GM18517 (cell line): ENCODE measurements around the gene ARL13B.
"Not testable (repeated sequence)": the region's sequence is repeated elsewhere in the genome, so short reads cannot be mapped to it uniquely, and the experiment has no call there.

ENCODE experiments used
- ATAC-seq: cut with Tn5 transposase; IDR thresholded peaks from one replicate; pipeline ENCODE4 v1.9.1; 2021; ENCODE audit warnings: mild to moderate bottlenecking, moderate library complexity; ENCODE audit not compliant: unreplicated experiment

Gene ARL13B

DNA sequence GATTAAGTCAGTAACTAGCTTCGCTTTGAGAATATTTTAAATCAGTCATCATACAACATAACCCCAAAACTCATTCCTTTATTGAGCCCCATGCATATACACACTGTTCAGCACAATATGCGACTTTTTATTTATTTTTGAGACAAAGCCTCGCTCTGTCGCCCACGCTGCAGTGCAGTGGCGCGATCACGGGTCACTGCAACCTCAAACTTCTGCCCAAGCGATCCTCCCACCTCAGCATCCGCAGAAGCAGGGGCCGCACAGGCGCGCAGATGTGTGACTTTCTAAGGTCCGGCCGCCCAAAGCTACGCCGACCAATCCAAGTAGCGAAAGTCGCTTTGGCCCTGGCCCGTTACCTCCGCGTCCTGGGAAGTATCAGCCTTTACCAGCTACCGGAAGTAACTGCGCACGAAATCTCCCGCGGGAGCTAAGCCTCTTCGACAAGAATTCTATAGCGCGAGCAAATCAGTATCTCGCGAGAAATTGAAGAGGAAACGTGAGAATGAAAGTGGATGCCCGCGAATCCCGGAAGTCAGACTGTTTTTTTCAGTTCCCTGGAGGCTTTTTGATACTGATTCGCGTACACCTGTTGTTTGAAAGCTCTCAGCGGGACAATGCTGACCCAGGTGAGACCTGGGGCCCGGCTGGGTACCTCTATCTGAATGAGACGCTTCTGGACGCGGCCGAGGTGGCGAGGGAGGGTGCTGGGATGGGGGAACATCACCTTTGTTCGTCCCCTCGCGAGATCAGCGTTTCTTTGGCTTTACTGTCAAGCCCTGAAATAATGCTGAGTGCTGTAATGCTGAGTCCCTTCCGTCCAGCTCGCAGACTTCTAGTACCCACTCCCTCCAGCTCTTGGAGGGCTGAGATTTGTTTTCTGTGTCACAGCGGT lies 82.8 kb downstream of the ARL13B start, which contains the start of the genes DHFR2 and NSUN3:
DHFR2 (minus strand) TSS at position 404 of the 892 bp plus-strand sequence. CDS start 1,405 bp downstream, outside the sequence.
NSUN3 (plus strand) TSS at position 549 of the 892 bp plus-strand sequence; CDS start at position 615, 66 bp downstream.
- peak; percentile 94 for ATAC-seq

DNA sequence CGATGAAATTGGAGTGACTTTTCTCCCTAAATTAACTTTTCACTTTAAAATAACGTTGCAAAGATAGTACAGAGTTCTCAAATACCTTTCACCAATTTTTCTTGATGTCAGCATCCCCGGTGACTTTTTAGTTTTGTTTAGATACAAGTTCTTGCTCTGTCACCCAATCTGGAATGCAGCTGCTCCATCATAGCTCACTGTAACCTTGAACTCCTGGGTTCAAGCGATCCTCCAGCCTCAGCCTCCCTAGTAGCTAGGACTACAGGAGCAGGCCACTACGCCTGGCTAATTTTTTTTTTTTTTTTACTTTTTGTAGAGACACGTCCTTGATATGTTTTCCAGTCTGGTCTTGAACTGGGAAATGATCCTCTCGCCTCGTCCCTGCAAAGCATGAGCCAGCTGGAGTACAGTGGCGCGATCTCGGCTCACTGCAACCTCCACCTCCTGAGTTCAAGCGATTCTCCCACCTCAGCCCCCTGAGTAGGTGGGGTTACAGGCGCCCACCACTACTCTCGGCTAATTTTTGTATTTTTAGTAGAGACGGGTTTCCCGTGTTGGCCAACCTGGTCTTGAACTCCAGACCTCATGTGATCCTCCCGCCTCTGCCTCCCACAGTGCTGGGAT lies 83.7 kb downstream of the ARL13B start:
- no peak for ATAC-seq

DNA sequence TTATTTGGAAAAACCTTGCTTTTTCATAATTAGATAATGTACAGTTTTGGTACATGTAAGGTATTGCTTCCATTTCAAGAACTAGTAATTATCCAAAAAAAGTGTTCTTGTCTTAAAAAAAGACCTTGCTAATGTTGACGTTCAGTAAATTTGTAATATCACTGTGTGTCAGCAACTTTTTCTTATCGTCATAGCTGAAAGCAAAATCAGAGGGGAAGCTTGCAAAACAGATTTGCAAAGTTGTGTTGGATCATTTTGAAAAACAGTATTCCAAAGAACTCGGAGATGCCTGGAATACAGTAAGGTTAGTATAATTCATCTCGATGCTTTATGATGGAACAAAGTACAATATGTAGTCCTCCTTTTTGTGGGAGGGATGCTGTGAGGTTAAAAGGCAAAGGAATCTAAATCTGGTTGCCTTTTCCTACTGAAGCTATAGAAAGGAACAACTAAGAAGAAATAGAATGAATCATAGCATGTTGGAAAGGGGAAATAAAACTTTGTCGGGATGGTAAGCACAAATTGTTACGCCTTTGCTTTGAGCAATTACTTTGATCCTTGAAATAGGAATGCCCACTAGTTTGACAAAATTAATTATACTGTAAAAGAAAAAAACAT lies 84.4 kb downstream of the ARL13B start:
- ATAC-seq, result no peak

DNA sequence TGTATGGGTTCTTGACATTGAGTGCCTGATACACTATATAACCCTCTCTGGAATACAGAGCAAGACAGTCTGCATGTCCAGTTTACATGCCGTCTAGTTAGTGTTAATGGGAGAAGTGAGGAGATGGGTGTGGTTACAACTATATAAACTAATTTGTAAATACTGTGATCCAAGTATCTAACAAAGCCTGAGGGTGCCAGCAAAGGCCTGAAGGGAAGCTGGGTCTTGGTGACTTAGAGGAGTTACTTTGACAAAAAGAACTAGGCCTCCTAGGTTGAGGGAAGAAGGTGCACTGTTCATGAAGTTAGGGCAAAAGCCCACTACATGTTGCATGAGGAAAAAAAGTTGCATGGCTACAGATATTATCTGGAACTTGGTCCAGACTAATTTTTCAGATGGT lies 85.2 kb downstream of the ARL13B start:
- ATAC-seq, result no peak

DNA sequence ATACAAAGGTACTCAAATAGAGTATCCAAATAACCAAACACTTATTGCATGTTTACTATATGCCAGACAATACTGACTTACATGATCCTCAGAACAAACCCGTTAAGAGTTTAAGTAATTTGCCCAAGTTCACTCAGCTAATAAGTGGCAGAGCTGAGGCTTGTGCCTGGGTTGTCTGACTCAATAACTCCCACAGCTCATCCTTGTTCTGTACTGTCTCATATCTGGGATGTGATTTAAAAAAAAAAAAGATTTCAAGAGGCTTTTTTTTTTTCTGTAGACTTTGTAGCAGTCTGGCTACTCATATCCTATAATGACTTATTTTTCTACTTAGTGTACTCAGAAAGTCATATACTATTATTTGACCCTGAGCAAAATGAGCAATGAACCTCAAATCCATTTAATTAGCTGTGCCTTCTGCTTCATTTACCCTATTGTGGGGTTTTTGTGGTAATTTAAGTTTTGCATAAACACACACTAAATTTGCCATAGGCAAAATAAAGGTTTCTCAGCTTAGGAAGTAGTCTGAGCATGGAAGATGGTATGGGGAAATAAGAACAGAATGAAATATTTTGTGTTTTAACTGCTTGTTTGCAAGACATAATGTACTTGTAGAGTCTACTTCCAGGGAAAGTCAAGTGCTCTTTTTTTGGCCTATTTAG lies 86.0 kb downstream of the ARL13B start:
- no peak for ATAC-seq

DNA sequence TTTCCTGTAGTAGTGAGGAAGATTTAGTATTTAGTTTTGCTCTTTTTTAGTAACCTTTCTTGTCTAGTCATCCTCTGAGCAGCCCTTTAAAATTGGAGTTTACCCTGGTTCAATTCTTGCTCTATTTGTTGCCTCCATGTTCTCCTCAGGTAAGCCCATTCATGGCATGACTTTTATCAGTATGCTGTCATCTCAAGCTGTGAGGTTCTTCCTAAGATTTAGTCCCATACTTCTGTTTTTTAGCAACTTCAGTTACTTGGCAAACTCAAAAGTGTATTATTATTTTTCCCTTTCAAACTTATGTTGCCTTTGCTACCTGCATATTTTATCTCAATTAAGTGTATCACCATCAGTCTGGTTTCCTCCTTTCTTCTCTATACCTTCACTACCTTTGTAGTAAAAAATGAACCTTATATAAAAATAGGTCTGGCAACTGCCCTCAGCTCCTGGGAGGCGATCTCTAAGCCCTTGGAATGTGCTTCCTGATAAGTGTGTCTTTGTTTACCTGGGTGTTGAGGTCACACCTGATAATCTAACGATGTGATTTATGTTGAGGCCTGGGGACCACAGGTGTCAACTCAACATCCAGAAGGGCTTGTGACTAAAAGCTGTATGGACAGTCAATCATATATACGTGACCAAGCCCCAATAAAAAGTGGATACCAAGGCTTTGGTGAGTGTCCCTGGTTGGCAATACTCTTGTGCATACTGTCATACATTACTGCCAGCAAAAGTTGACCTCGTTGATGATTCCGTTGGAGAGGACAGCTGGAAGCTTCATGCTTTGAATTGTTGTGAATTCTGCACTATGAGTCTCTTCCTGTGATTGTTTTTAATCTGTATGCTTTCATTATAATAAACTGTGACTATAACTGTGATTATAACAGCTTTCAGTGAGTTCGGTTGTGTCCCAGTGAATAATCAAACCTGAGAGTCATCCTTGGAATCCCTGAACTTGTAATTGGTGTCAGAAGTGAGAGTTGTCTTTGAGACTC lies 86.8 kb downstream of the ARL13B start:
- no peak for ATAC-seq

DNA sequence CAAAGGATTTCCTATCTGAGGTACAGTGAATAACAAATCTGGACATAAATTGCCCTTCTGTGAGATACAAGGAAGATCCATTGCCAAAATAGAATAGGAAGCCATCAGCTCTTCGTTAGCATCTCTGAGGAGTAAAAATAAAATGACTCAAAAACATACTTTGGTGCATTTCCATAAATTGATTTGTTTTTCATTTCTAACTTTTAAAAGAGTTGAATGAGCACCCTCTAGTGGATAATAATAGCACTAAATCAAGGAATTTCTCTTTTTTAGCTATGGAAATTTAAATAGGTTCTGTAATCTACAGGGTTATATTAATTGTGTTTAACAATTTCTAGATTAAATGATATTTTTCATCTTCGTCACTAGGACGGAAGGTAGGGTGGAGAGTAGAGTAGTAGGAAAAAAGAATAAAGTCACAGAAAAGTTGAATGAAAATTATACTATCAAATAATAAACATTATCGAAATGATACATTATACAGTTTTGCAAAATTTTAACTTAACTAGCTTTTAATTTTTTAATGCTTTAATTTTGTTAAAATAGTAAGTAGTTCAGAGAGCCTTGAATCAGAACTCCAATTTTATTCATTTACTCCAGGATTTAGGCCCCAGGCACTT lies 89.3 kb downstream of the ARL13B start:
- ATAC-seq, result no peak

DNA sequence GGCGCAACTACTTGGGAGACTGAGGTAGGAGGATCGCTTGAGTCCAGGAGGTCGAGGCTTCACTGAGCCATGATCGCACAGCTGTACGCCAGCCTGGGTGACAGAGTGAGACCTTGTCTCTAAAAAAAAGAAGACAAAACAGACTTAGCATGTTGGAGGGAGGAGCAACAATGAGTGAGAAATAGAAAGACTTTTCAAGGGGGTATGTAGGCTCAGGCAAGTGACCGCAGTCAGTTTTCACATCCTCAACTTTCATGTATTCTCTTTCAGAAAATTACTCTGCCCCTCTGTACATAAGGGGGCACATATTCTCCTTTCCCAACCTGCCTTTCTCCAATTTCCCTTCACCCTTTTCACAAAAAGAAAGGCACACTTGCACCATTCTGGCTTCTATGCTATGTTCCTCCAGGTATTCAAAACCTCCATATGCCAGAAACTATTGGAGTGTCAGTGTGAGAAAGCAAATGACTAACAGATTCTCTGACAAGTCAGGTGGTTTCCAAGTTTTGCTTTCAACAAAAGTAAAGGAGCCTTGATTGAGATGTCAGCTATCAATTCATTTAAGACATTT lies 90.5 kb downstream of the ARL13B start:
- no peak for ATAC-seq

DNA sequence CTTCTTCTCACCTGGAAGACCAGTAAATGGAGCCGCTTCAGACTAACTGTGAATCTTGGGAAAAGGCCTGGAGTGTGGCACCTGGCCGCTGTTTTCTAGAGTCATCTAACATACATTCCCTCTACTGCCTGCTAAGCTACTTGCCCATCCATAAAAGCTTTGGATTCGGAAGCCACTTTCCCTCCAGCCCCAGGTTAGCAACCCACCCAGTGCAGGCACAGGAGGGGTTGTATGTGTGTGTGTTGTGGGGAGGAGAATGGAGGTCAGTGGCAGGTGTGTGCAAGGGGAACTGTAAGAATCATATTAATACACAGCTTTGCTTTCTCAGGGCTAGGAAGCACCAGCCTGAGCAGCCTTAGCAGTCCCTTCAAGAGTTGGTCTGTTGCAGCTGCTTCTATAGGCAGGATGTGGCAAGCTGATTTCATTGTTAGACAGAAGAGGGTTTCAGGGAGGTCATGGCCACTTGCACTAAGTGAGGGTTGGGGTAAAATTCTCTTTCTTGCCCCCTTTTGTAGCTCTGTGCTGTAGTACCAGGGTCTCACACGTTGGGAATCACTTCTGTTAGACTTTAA lies 91.8 kb downstream of the ARL13B start:
- ATAC-seq, result peak; percentile 68

DNA sequence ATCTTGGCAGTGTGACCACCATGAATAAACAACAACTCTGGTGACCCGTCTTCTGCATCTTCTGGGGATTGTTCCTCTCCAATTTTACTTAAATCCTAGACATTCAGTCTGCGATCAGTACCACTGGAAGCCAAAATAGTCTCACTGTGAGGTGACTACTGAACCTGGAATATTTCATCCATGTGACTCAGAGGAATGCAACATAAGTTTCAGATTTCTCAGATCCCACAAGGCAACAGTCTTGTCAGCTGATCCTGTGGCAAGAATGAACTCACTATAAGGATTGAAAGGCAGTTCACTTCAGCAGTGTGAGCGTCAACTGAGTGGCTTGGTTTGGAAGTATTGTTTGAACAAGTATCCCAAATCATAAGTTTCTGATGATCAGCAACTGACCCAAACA lies 96.1 kb downstream of the ARL13B start:
- ATAC-seq, result no peak

DNA sequence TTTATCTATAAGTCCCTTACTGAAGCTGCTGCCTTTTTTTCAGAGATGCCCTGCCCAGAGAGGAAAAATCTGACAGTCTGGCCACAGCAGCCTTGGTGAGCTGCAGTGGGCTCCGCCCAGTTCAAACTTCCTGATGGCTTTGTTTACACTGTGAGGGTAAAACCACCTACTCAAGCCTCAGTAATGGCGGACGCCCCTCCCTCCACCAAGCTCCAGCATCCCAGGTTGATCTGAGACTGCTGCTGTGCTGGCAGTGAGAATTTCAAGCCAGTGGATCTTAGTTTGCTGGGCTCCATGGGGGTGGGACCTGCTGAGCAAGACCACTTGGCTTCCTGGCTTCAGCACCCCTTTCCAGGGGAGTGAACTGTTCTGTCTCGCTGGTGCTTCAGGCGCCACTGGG lies 100.6 kb downstream of the ARL13B start:
- ATAC-seq, result not testable (repeated sequence)

DNA sequence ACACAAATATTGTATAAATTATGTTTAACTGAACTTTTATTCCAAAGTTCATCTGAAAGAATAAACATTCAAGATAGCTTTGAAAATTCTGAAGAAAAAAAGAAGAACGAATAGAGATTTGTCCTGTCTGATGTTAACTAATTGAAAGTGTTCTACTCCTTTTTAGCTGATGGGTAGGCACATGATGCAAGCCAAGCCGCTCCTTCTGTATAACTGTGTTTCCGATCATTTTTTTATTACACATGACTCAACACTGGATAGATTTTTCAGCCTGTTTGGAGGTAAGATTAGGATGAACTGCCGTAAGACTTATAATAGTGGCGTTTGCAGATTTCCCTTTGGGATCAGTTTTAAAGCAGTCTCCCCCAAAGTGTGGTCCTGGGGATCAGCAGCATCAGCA lies 101.9 kb downstream of the ARL13B start:
- ATAC-seq, result no peak

DNA sequence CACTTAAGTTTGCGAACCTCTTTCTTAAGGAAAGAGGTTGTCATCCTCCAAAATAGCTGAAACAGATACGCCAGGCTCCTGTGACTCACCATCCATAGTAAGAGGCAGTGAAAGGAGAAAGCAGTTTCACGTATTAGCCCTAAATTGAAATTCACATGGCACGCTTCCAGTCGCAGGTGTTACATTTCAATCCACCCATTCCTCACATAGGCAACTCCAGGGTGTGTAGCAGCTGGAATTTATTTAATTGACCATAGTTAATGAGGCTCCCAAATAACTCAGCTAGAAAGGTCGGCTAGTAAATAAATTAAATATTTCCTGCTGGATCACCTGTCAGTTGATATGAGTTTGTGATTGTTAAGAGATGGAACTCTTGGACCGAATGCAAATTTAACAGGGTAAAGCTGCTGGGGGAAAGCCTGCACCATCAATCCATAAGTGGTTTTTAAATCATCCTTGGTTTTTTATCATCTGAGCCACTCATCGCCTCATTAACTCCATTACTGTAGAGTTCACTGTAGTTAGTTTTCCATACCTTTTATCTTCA lies 102.5 kb downstream of the ARL13B start:
- ATAC-seq, result no peak

DNA sequence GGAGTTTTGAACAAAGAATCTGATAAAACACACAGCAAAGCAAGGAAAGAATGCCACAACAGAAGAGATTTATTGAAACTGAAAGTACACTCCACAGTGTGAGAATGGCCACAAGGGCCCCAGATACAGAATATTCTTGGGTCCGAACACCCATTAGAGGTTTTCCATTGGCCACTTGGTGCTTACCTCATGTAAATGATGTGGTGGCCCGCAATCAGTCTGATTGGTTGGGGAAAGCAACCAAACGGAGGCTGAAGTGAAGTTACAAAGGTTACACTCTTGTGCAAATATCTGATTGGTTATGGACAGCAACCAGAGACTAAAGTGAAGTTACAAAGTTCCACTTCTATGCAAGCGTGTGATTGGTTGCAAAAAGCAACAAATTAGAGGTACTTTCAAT lies 103.3 kb downstream of the ARL13B start:
- peak; percentile 65 for ATAC-seq

DNA sequence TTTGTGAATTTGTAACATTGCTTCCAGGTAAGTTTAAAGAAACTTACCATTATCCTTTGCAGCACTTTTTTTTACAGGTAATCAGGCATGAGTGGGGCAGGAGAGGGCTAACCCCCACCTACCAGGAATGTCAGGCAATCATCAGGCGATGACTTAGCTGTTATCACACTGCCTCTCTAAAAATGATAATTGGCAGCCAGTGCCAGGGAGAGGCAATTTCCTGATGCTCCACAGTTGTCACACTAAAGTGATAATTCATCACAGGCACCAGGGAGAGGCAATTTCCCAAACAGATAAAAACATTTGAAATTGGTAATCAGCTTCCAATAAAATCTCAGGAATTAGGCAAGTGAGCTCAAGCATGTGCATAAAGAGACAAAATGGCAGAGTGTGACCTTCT lies 109.2 kb downstream of the ARL13B start:
- ATAC-seq, result no peak

DNA sequence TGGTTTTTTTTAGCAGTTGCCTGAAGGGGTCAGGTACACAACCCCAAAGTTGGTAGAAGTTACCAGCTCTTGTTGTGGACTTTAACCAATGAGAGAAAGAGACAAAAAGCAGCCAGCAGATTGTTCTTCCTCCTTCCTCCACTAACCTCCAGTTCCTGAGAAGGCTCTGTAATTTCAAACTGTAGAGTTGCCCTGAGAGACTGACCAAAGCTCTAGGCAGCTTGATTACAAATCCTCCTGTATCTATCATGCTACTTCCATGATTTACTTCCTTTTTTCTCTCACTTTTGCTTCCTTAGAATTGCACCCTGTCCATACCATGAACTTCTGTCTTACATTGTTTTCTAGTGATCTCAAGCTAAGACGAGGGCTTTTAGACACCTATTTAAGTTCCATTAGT lies 112.1 kb downstream of the ARL13B start:
- ATAC-seq, result no peak

DNA sequence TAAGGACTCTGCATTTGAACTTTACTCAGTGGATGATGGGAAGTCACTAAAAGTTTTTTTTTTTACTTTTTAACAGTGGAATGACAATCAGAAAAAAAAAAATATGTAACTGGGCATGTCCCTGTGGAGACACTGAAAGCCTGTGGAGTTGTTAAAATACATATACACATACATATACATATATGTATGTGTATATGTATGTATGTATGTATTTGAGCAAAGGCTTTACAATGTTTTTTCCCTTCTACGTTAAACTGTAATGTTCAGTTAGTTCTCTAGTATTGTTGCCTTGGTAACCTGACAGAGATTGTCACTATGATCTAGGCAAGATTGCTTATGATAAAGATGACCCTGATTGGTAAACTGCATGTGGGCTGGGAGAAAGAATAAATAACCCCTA lies 113.2 kb downstream of the ARL13B start:
- ATAC-seq, result no peak

DNA sequence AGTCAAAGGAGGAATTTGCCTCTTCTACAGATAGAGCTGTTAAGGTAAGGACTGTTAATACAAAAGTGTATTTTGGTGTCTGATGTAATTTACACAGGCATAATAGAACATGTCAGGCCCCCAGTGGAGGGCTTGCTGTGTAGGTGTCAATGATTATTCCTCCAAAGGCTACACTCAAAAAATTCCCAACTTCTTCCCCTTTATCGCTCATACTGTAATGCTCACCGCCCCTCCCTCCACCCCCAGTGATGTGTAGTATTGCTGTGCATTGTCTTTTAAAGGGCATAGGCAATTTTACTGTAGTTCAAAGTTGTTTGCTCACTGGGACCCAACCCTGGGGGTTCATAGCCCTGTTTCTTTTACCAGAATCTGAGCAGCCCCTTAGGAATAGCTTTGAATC lies 115.2 kb downstream of the ARL13B start:
- ATAC-seq, result no peak

DNA sequence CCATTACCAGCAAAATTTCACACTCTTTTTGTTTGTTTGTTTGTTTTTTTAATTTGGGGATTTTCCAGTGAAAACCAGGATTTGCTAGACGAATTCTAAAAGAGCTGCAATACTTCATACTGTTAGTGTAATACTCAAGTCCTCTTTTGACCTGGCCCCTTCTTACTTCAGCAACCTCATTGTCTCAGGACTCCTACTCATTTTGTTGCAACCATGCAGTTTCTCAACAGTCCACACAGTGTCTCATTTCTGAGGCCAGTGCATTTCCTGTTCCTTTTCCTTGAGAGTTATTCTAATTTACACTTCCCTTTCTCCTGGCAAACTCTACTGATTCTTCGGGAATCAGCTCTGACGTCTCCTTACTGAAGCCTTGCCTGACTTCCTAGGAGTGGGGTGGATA lies 118.5 kb downstream of the ARL13B start:
- no peak for ATAC-seq
